K562 (cell line): Measurements from ENCODE around the gene AFF3. TPM values are rescaled to one million over a fixed set of nuclear protein-coding genes. Genes with fewer than 3 reads are reported as not detected.

Source experiments
- ATAC-seq: fragments of 200-7000 bp; cut with Tn5 transposase; 3 replicates; pipeline ENCODE4 v1.9.1; 2020; ENCODE audit warnings: moderate library complexity
- BruUV-seq: library from RNA; stranded (reverse); fragments of 400-500 nt; replicated peaks from 2 replicates; lab custom pipeline; 2021; lab: Mats Ljungman, UMichigan
- CTCF ChIA-PET: fragments of 300-600 bp; formaldehyde crosslinking; extraction: SDS; loops from one replicate; lab custom pipeline; 2021; ENCODE audit warnings: low intra/inter-chr PET ratio; lab: Yijun Ruan, JAX
- POLR2A ChIA-PET: fragments of 300-600, 350-650 bp; sonication (Branson Sonifier 250); formaldehyde crosslinking; extraction: SDS; loops from one replicate; lab custom pipeline; 2021; ENCODE audit warnings: antibody characterized with exemption, inconsistent platforms; lab: Yijun Ruan, JAX
- DNase-seq, 4 experiments: peaks; one replicate each; pipeline versions ENCODE4 v3.0.0 to v3.0.0-alpha.2; 2011 to 2018; ENCODE audit warnings: low spot score in 3 of 4, mixed read lengths in 3 of 4; ENCODE audit errors: extremely low read depth in 1 of 4
- FAIRE-seq: peaks from 2 replicates; lab custom pipeline; 2011; peaks lifted over from hg19 to GRCh38; lab: Jason Lieb, UNC
- H2AFZ ChIP-seq: 2 replicates; pipeline ENCODE4 v1.6.0; 2011; ENCODE audit warnings: low read depth, low read length, control low read depth, inconsistent platforms
- H3K27ac ChIP-seq: fragments of 200-600 bp; 3 replicates; pipeline ENCODE4 v1.8.0; 2011; ENCODE audit warnings: low read depth, mild to moderate bottlenecking, control low read depth, inconsistent platforms, low read length, moderate library complexity, mixed read lengths; ENCODE audit errors: extremely low read depth
- H3K27me3 ChIP-seq, 2 experiments: fragments of 300-600 bp in 1 of 2; 2 replicates in 1 of 2; 3 replicates in 1 of 2; pipeline versions ENCODE4 v1.6.0 to v1.8.0; 2011; ENCODE audit warnings: inconsistent platforms in 2 of 2, low read length in 2 of 2, mild to moderate bottlenecking in 1 of 2, mixed read lengths in 1 of 2, moderate library complexity in 1 of 2; ENCODE audit not compliant: control insufficient read depth in 2 of 2, insufficient read depth in 2 of 2
- H3K36me3 ChIP-seq: fragments of 300-600 bp; 3 replicates; pipeline ENCODE4 v1.8.0; 2011; ENCODE audit warnings: mild to moderate bottlenecking, low read length, inconsistent platforms; ENCODE audit not compliant: control insufficient read depth, insufficient read depth
- H3K4me1 ChIP-seq, 2 experiments: fragments of 200-600 bp in 1 of 2; replicated peaks in 1 of 2; 2 replicates in 1 of 2; 3 replicates in 1 of 2; pipeline versions ENCODE4 v1.5.1 to v1.8.0; 2011; ENCODE audit warnings: inconsistent platforms in 2 of 2, low read length in 2 of 2, mild to moderate bottlenecking in 1 of 2, mixed read lengths in 1 of 2, moderate library complexity in 1 of 2; ENCODE audit not compliant: control insufficient read depth in 2 of 2, insufficient read depth in 2 of 2
- H3K4me2 ChIP-seq: 2 replicates; pipeline ENCODE4 v1.6.1; 2011; ENCODE audit warnings: low read length, control low read depth, inconsistent platforms, mixed read lengths; ENCODE audit not compliant: insufficient read depth
- H3K4me3 ChIP-seq: fragments of 200-600 bp; sonication (generic), shearing (Covaris generic); 2 replicates; pipeline ENCODE4 v1.5.1; 2016; ENCODE audit warnings: control low read depth, inconsistent platforms
- H3K79me2 ChIP-seq: fragments of 200-600 bp; 3 replicates; pipeline ENCODE4 v1.8.0; 2011; ENCODE audit warnings: low read length, inconsistent platforms; ENCODE audit not compliant: control insufficient read depth, insufficient read depth
- H3K9ac ChIP-seq, 2 experiments: 2 replicates each; pipeline versions ENCODE4 v1.6.0 to v1.6.1; 2011; ENCODE audit warnings: low read depth in 2 of 2, low read length in 2 of 2, control low read depth in 1 of 2, inconsistent platforms in 1 of 2, mild to moderate bottlenecking in 1 of 2, mixed read lengths in 1 of 2; ENCODE audit not compliant: insufficient read depth in 1 of 2
- H3K9me1 ChIP-seq: one replicate; pipeline ENCODE4 v1.6.0; 2011; ENCODE audit warnings: inconsistent platforms, mild to moderate bottlenecking, low read length, moderate library complexity; ENCODE audit not compliant: control insufficient read depth, insufficient read depth
- H3K9me3 ChIP-seq: replicated peaks from 2 replicates; pipeline ENCODE4 v1.5.1; 2011; ENCODE audit warnings: low read depth, low read length, inconsistent platforms; ENCODE audit not compliant: control insufficient read depth, insufficient read depth
- H4K20me1 ChIP-seq: replicated peaks from 2 replicates; pipeline ENCODE4 v1.6.1; 2011; ENCODE audit warnings: low read length, inconsistent platforms, mixed read lengths; ENCODE audit not compliant: control insufficient read depth, insufficient read depth
- CEBPB ChIP-seq: fragments of 450-650 bp; IDR thresholded peaks from 2 replicates; pipeline ENCODE4 v1.6.1; 2016; ENCODE audit warnings: missing genetic modification characterization, missing compliant biosample characterization
- FOXA1 ChIP-seq: fragments of 450-650 bp; IDR thresholded peaks from 2 replicates; pipeline ENCODE4 v1.6.1; 2016; ENCODE audit warnings: mild to moderate bottlenecking, borderline replicate concordance
- FOXP1 ChIP-seq: sonication (generic); formaldehyde crosslinking; IDR thresholded peaks from 2 replicates; pipeline ENCODE4 v1.8.0; 2022; ENCODE audit warnings: mild to moderate bottlenecking, missing genetic modification reagents
- HDAC2 ChIP-seq: fragments of 450-650 bp; IDR thresholded peaks from 2 replicates; pipeline ENCODE4 v1.6.1; 2016; ENCODE audit warnings: mild to moderate bottlenecking
- IRF2 ChIP-seq: sonication (generic); formaldehyde crosslinking; IDR thresholded peaks from 2 replicates; pipeline ENCODE4 v1.8.1; 2022; ENCODE audit warnings: mild to moderate bottlenecking, missing genetic modification reagents
- RFX1 ChIP-seq: fragments of 450-650 bp; IDR thresholded peaks from 2 replicates; pipeline ENCODE4 v1.6.1; 2016; ENCODE audit warnings: mild to moderate bottlenecking, moderate library complexity
- SNIP1 ChIP-seq: fragments of 450-650 bp; IDR thresholded peaks from 2 replicates; pipeline ENCODE4 v1.7.1; 2017; ENCODE audit warnings: low read depth, mild to moderate bottlenecking
- TAF9B ChIP-seq: fragments of 450-650 bp; IDR thresholded peaks from 2 replicates; pipeline ENCODE4 v1.6.1; 2018; ENCODE audit warnings: mild to moderate bottlenecking; ENCODE audit not compliant: partially characterized antibody
- ZKSCAN8 ChIP-seq: fragments of 200-800 bp; sonication (Bioruptor generic); IDR thresholded peaks from 2 replicates; pipeline ENCODE4 v1.6.1; 2016; ENCODE audit warnings: missing genetic modification characterization, missing compliant biosample characterization
- ZNF24 ChIP-seq: fragments of 450-650 bp; IDR thresholded peaks from 2 replicates; pipeline ENCODE4 v1.6.1; 2016
- ZNF253 ChIP-seq: fragments of 250-450 bp; sonication (Bioruptor Pico); conservative IDR thresholded peaks from 2 replicates; pipeline ENCODE4 v1.6.1; 2021; ENCODE audit warnings: mild to moderate bottlenecking
- ZNF644 ChIP-seq: fragments of 200-800 bp; sonication (Bioruptor generic); IDR thresholded peaks from 2 replicates; pipeline ENCODE4 v1.6.1; 2016; ENCODE audit warnings: low read depth, missing genetic modification characterization, missing compliant biosample characterization
- ZNF778 ChIP-seq: fragments of 450-650 bp; formaldehyde crosslinking; IDR thresholded peaks from 2 replicates; pipeline ENCODE4 v1.4.0; 2020; ENCODE audit warnings: mild to moderate bottlenecking, moderate library complexity
- WGBS: fragments of 100-300 bp; shearing (Covaris generic); methylation state at CpG from one replicate; pipeline ENCODE4 v1.1.6; 2016; ENCODE audit warnings: low coverage, mixed read lengths; ENCODE audit not compliant: insufficient coverage; ENCODE audit errors: missing lambda C conversion rate; 5-methylcytosine and 5-hydroxymethylcytosine counted together
- in situ Hi-C: fragments of 300-500 bp; cut with MboI; formaldehyde crosslinking; loops from 4 replicates; pipeline ENCODE4 v1.15.0; 2018; ENCODE audit warnings: inconsistent platforms, mixed read lengths
- intact Hi-C: fragments of 100-400 bp; cut with micrococcal nuclease; formaldehyde crosslinking; loops from 2 replicates; pipeline ENCODE4 v1.14.2; 2022
- polyA plus RNA-seq, 8 experiments: library from polyadenylated mRNA; depleted of rRNA in 4 of 8; stranded (reverse) in 5 of 8; unstranded in 3 of 8; fragments of >200 nt; fragmentation: Nextera tagmentation in 2 of 8; fragmentation: Illumina TruSeq in 1 of 8; extraction: Ambion mirVana in 2 of 8; extraction: Trizol in 1 of 8; gene quantifications; 2 replicates each; pipeline versions ENCODE4 v1.2.1 to v1.2.3, GENCODE V29; 2011 to 2014; ENCODE audit warnings: inconsistent platforms in 1 of 8, missing spikeins in 1 of 8
- total RNA-seq, 7 experiments: library from RNA; depleted of rRNA in 6 of 7; stranded (reverse); fragments of >200 nt in 6 of 7; fragmentation: Illumina TruSeq in 2 of 7; extraction: Trizol in 2 of 7; gene quantifications; 2 replicates each; pipeline versions ENCODE4 v1.2.1 to v1.2.3, GENCODE V29; 2011 to 2021; ENCODE audit warnings: low replicate concordance in 1 of 7
- TF ChIP-seq, protein P1 (sequence below): fragments of 250-450 bp; sonication (Bioruptor Pico); IDR thresholded peaks from 2 replicates; pipeline ENCODE4 v1.8.0; 2022; ENCODE audit warnings: moderate library complexity, mild to moderate bottlenecking, inconsistent platforms
- TF ChIP-seq, protein P2 (sequence below): IDR thresholded peaks from 2 replicates; pipeline ENCODE4 v1.6.1; 2016; ENCODE audit warnings: missing genetic modification characterization, missing compliant biosample characterization

The AFF3 gene
- total and polyA plus RNA-seq, 9 of the 15 experiments (the other 6 are each of a cell fraction or from before 2014, with no cell fraction given) = 0.02 to 0.11 TPM; not detected in 7

GRCh38 chr2:99659874-99660273, 482.5 kb downstream of the AFF3 start:
- no peak overlapping the region for H2AFZ ChIP-seq
- H3K9ac ChIP-seq = no peak overlapping the region
- no peaks in the 10 kb centered on the region for H3K4me1 ChIP-seq
- H3K4me3 ChIP-seq = no peak overlapping the region
- H3K4me2 ChIP-seq = no peak overlapping the region
- no peaks in the 10 kb centered on the region for H3K9me1 ChIP-seq
- CTCF ChIA-PET = no interaction called here
- FAIRE-seq (no peak), DNase-seq (no peak), ATAC-seq (no peak)
- POLR2A ChIA-PET = no interaction called here
- intact Hi-C loops (no loop called here), in situ Hi-C loops (no loop called here)
- H3K27me3 ChIP-seq = peaks cover 0 to 13% of the 10 kb centered on the region in 2 experiments; a peak in 4 of 5 replicates
- no peaks in the 10 kb centered on the region for H3K36me3 ChIP-seq
- WGBS = 2% methylated on average over 3 of the region's 3 CpGs
- no peaks in the 10 kb centered on the region for H3K9me3 ChIP-seq
- H3K27ac ChIP-seq = no peak overlapping the region
- H3K79me2 ChIP-seq = no peaks in the 10 kb centered on the region
- H4K20me1 ChIP-seq = no peaks in the 10 kb centered on the region
- no TSS peak for BruUV-seq
- TF ChIP-seq, protein P1, sequence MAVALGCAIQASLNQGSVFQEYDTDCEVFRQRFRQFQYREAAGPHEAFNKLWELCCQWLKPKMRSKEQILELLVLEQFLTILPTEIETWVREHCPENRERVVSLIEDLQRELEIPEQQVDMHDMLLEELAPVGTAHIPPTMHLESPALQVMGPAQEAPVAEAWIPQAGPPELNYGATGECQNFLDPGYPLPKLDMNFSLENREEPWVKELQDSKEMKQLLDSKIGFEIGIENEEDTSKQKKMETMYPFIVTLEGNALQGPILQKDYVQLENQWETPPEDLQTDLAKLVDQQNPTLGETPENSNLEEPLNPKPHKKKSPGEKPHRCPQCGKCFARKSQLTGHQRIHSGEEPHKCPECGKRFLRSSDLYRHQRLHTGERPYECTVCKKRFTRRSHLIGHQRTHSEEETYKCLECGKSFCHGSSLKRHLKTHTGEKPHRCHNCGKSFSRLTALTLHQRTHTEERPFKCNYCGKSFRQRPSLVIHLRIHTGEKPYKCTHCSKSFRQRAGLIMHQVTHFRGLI (CRISPR knock-in tag) = no peak
- peak; percentile 41 for TF ChIP-seq CEBPB

DNA sequence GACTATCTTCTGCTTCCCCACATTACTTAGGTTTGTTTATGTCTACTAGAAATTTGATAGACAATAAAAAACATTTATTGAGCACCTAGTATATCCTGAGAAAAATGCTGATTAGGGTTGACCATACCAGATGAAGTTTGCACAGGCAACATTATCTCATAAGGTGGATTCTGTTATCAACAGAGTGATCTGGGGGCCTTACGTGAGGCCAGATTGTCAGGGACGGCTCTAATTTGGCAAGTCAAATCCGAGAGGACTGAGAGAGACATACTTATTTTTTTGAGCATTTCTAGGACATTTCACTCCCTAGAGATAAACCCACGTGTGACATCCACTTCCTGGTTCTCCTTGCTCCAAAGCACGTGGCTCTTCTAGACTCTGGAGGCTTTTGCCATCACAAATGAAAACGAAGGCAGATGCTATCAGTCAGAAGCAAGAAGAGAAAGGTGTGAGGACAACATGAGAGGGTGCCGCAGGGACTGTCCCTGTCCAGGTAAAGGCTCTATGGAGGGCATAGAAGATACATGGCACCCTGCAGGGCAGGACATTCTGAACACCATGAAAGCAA, 484.6 kb downstream of the AFF3 start:
- Histone ChIP-seq H2AFZ (0 out of 2 replicates have a peak overlapping the region, but pooled peaks have one; percentile 38), H4K20me1 (no peaks in the 10 kb centered on the region), H3K4me3 (no peak overlapping the region), H3K36me3 (no peaks in the 10 kb centered on the region), H3K27ac (no peak overlapping the region), H3K4me1 (no peaks in the 10 kb centered on the region), H3K4me2 (no peak overlapping the region), H3K9ac (no peak overlapping the region), H3K9me1 (no peaks in the 10 kb centered on the region), H3K9me3 (no peaks in the 10 kb centered on the region), H3K79me2 (no peaks in the 10 kb centered on the region), H3K27me3 (peaks cover 5 to 23% of the 10 kb centered on the region in 2 experiments)
- ChIA-PET CTCF (no interaction called here), POLR2A (no interaction called here)
- intact Hi-C loops = no loop called here
- BruUV-seq = no TSS peak
- DNase-seq (no peak), FAIRE-seq (no peak), ATAC-seq (no peak)
- in situ Hi-C loops = no loop called here
- 4% methylated on average over 7 of the region's 7 CpGs for WGBS
- TF ChIP-seq, protein P2, sequence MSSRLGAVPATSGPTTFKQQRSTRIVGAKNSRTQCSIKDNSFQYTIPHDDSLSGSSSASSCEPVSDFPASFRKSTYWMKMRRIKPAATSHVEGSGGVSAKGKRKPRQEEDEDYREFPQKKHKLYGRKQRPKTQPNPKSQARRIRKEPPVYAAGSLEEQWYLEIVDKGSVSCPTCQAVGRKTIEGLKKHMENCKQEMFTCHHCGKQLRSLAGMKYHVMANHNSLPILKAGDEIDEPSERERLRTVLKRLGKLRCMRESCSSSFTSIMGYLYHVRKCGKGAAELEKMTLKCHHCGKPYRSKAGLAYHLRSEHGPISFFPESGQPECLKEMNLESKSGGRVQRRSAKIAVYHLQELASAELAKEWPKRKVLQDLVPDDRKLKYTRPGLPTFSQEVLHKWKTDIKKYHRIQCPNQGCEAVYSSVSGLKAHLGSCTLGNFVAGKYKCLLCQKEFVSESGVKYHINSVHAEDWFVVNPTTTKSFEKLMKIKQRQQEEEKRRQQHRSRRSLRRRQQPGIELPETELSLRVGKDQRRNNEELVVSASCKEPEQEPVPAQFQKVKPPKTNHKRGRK (tag) = no peak
- TF ChIP-seq FOXP1 (CRISPR knock-in tag) = no peak
- TF ChIP-seq SNIP1 = no peak
- peak; percentile 51; the same call in 1 of the 2 replicates for TF ChIP-seq ZKSCAN8 (CRISPR knock-in tag)
- TF ChIP-seq FOXA1 = no peak
- no peak for TF ChIP-seq RFX1
- TF ChIP-seq ZNF778 = no peak
- no peak for TF ChIP-seq HDAC2
- TF ChIP-seq ZNF644 = 0 out of 2 replicates have a peak, but pooled peaks have one; percentile 24
- TF ChIP-seq IRF2 (CRISPR knock-in tag) = no peak
- no peak for TF ChIP-seq ZNF253
- TF ChIP-seq ZNF24 = no peak
- TF ChIP-seq TAF9B = no peak
